Kidney tubule cell (primary cell): Measurements from ENCODE around the gene PRSS36.
"Not testable (repeated sequence)": the region's sequence is repeated elsewhere in the genome, so short reads cannot be mapped to it uniquely, and the experiment has no call there.

Source experiments
- DNase-seq: peaks from one replicate; pipeline ENCODE4 v3.0.0-alpha.2; 2018; ENCODE audit warnings: low spot score

The PRSS36 gene

DNA sequence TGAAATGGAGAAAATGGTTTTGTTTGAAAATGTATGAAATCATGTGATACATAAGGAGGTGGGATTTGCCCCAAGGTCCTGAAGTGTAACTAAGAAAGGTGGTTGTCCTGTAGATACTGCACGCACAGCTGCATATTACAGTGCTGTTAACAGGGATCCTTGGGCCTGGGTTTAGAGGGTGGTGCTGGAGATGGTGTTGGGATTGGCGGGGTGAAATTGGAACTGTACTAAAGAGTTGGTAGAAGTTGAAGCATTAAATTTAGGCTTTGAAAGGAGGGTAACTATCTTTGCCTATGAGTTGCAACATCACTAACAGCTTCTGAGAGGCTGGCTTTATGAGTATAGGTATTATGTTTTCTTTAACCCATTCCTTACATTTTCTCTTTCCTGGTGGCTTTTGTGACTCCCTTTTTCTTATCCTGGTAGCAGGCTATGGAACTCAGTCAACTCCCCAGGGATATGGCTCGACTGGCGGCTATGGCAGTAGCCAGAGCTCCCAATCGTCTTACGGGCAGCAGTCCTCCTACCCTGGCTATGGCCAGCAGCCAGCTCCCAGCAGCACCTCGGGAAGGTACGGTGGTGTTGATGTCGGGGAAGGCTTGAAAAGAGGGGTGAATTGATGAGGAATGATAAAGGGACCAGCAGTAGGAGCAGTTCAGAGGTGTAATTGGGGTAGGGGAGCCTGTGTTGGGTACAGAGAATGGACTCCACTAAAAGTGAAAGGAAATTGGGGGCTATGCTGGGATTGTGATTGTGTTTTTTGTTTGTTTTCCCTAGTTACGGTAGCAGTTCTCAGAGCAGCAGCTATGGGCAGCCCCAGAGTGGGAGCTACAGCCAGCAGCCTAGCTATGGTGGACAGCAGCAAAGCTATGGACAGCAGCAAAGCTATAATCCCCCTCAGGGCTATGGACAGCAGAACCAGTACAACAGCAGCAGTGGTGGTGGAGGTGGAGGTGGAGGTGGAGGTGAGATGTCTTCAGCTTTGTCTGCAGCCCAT, 33.9 kb upstream of the PRSS36 start:
- DNase-seq: no peak

- no peak for DNase-seq
These were observed 32.5 kb upstream of the PRSS36 start for GRCh38 chr16:31182391-31182790.

GRCh38 chr16:31181102-31181830, 31.4 kb upstream of the PRSS36 start:
- DNase-seq: peak; percentile 53

GRCh38 chr16:31179747-31180459, 30.0 kb upstream of the PRSS36 start, which contains the start of gene FUS:
Gene FUS (plus strand): TSS chr16:31180139. CDS start chr16:31180215, 76 bp downstream.
- DNase-seq: peak; percentile 89

- no peak for DNase-seq
These were observed 29.4 kb upstream of the PRSS36 start for GRCh38 chr16:31179219-31179746.

DNA sequence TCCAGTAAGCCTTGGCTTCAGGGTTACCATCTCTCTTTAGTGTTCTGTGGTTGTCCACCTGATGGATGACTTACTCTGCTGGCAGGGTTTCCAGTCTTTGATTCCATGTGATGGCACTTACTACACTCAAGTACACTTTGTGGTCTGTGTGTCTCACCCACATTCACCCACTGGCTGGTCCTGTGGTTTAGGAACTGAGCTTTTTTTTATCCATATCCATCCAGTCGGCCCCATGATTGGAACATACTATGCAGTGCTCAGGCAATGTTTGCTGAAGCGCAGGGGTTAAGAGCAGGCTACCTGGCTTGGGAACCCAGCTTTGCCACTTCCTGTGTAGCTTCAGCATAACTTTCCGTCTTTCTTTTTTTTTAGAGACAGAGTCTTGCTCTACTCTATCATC, 27.3 kb upstream of the PRSS36 start:
- DNase-seq: peak; percentile 92

DNA sequence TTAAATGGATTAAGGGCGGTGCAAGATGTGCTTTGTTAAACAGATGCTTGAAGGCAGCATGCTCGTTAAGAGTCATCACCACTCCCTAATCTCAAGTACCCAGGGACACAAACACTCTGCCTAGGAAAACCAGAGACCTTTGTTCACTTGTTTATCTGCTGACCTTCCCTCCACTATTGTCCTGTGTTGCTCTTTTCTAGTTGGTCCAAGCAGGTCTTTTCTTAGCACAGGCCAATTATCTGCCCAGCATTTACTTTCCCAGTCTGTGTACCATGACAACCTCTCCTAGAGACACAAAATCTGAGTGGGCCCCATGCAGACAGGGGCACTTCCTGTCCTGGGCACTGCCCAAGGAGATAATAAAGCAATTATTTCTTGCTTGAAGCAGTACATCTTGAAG, 20.2 kb upstream of the PRSS36 start:
- DNase-seq: not testable (repeated sequence)

DNA sequence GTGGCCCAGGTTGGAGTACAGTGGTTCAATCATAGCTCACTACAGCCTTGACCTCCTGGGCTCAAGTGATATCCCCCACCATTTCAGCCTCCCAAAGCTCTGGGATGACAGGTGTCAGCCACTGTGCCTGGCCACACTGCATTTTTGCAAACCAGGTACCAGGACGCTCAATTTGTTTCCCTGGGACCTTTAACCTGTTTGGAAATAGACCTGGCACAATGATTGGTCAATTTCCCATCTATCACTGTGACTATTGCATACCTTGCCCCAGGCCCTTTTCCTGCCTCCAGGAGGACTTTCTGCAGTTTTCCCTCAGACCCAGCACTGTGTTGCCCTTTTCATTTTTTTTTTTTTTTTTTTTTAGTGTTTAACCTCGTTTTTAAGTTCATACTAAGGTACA, 19.0 kb upstream of the PRSS36 start:
- DNase-seq: no peak

- DNase-seq: no peak
These were observed 17.4 kb upstream of the PRSS36 start for GRCh38 chr16:31167315-31167714.

GRCh38 chr16:31157136-31157535, 7.3 kb upstream of the PRSS36 start:
- DNase-seq: no peak

- not testable (repeated sequence) for DNase-seq
These were observed 1.1 kb upstream of the PRSS36 start for GRCh38 chr16:31150976-31151375.

- DNase-seq: no peak
These were observed 534 bp downstream of the PRSS36 start for GRCh38 chr16:31149332-31149731.

DNA sequence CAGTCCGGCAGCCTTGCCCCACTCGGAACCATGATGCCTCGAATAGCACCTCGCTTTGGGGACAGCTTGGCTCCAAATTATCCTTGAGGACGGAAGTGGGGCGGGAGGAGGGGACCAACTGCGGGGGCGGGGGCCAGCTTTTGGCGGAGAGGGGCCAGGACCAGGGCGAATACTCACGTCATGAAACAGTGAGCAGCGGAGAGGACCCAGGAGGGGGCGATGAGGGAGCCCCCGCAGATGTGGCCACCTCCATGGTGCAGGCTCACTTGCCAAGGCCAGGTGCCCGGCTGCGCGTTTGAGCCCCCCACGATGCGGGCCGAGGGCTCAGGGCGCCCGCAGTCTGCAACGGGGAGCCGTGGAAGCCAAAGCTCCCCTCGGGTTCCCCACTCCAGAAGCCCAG, 970 bp downstream of the PRSS36 start:
- DNase-seq: no peak

DNA sequence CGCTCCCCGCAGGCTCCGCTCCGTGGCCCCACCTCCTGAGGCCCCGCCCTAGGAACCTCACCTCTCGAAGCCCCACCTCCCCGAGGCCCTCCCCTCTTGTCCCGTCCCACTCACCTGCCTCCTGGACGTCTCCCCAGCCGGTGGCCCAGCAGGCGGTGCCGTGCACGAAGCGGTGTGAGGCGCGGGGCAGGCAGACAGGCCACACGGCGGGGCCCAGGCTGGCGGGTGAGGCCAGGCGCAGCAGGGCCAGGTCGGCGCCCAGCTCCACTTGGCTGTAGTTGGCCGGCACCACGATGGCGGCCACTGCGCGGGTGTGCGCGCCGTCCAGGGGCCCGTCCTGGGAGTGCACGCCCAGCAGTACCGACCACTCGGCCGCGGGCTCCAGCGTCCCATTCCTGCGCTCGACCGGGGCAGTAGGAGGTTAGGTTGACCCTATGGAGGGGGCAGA, 1.6 kb downstream of the PRSS36 start:
- no peak for DNase-seq

DNA sequence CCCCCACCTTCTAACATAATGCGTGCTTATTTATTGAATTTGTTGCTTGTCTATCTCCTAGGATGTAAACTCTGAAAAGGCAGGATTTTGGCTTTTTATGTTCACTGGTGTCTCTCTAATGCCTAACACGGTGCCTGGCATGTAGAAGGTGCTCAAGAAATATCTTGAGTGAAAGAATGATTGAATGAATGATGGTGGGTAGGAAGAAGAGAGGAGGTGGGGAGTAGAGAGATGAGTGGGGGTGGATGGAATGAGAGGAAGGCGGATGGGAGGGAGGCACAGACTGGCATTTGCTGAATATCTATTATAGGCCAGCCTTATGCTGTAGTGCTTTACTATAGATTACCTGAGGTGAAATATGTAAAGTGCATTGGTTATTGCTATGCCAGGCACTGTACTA, 2.3 kb downstream of the PRSS36 start:
- no peak for DNase-seq

- DNase-seq: no peak
These were observed 4.4 kb downstream of the PRSS36 start for GRCh38 chr16:31145398-31145990.

GRCh38 chr16:31144418-31144817, 5.4 kb downstream of the PRSS36 start:
- not testable (repeated sequence) for DNase-seq

- DNase-seq: no peak
These were observed 6.1 kb downstream of the PRSS36 start for GRCh38 chr16:31143694-31144148.

DNA sequence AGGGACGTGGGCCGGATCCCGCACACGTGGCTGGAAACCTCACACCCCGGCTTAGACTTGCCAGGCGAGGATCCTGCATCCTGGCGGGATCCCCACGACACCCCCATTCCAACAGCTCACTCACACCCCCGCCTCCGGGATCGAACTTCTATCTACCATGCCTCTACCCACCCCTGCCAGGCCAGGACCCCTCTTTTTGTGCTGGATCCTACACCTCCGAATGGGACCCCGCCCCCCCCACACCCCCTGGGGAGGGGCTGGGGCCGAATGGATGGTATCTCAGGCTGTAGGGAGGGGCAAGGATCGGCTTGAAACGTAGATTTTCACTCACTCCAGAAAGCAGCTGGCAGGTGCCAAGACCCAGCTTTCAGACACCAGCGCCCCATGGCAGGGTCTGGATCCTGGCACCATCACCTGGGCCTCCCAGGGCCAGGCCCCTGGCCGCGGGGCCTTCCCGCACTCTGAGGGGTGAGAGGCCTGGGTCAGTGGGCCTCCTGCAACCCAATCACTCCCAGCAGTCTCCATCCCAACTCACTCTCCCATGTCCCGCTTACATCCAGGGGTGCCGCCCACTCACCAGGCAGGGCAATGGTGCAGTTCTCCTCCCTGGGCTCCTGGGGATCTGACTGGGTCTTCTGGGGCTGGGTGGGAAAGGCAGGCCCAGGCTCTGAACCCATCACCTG, 6.7 kb downstream of the PRSS36 start:
- DNase-seq: no peak

DNA sequence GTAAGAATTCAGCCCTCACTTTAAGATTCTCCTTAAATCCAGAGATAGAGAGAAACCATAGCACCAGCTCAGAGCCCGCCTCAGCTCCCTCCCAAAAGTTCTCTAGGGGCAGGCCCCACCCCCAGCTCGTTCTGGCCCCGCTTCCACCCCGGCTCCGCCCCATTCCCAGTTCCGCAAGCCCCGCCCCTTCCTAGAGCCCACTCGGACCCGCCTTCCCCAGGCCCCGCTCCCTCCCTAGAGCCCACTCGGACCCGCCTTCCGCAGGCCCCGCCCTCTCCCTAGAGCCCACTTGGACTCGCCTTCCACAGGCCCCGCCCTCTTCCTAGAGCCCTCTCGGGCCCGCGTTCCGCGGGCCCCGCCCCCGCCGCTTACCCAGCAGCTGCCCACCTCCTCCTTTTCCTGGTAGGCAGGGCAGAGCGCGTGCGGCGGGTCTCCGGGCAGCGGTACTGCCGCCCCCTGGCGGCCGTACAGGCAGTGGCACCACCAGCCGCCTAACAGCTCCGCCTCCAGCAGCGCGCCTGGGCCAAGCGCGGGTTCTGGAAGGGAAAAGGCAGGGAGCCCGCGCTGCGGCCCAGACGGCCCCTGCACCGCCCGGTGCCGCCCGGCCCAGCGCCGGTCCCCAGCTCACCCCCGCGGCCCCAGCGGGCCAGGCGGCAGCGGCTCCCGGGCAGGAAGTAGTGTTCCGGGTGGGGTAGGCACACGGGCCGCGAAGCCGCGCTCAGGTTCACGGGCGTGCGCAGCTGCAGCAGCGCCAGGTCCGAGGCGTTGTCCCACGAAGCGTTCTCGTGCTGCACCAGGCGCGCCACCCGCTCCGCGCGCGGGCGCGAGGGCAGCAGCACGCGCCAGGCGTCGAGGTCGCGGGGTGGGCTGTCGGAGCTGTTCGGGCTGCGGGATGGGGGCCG, 7.5 kb downstream of the PRSS36 start:
- peak; percentile 99 for DNase-seq
